OCI-LY3 (cell line): ENCODE results near the gene SLC12A1.
A peak's percentile ranks its signal among the peaks of the same experiment; 100 is the strongest.
"Not testable (repeated sequence)": the region's sequence is repeated elsewhere in the genome, so short reads cannot be mapped to it uniquely, and the experiment has no call there.

Experiments
- H2AFZ ChIP-seq: fragments of 200-600, 300-600 bp; shearing (Covaris generic); 2 replicates; pipeline ENCODE4 v1.6.0; 2014; ENCODE audit warnings: antibody characterized with exemption, low read depth, low read length
- H3K27ac ChIP-seq: fragments of 200-600, 300-600 bp; sonication (generic); 2 replicates; pipeline ENCODE4 v1.5.1; 2014; ENCODE audit warnings: mild to moderate bottlenecking, low read length, moderate library complexity, mixed read lengths
- H3K27me3 ChIP-seq: fragments of 200-600, 300-600 bp; sonication (generic); 2 replicates; pipeline ENCODE4 v1.6.1; 2014; ENCODE audit warnings: low read depth, low read length, mixed read lengths
- H3K36me3 ChIP-seq: fragments of 200-600, 300-600 bp; sonication (generic); replicated peaks from 2 replicates; pipeline ENCODE3; 2014; ENCODE audit warnings: low read depth, low read length, mixed read lengths
- H3K4me1 ChIP-seq: fragments of 300-600, 200-600 bp; sonication (generic); 2 replicates; pipeline ENCODE4 v1.6.1; 2014; ENCODE audit warnings: low read length, mixed read lengths
- H3K4me2 ChIP-seq: fragments of 200-600, 300-600 bp; sonication (generic); 2 replicates; pipeline ENCODE4 v1.6.1; 2014; ENCODE audit warnings: low read length, mixed read lengths
- H3K4me3 ChIP-seq: fragments of 300-600, 200-600 bp; sonication (generic); 2 replicates; pipeline ENCODE4 v1.5.1; 2014; ENCODE audit warnings: antibody characterized with exemption, mild to moderate bottlenecking, low read length, moderate library complexity
- H3K79me2 ChIP-seq: fragments of 300-600, 200-600 bp; shearing (Covaris generic); 2 replicates; pipeline ENCODE4 v1.6.1; 2014; ENCODE audit warnings: mild to moderate bottlenecking, low read length, mixed read lengths
- H3K9ac ChIP-seq: fragments of 300-600, 200-600 bp; shearing (Covaris generic); 2 replicates; pipeline ENCODE4 v1.6.0; 2014; ENCODE audit warnings: mild to moderate bottlenecking, low read length, moderate library complexity
- H3K9me3 ChIP-seq: fragments of 200-600, 300-600 bp; shearing (Covaris generic); 2 replicates; pipeline ENCODE4 v1.6.1; 2014; ENCODE audit warnings: low read length, mixed read lengths; ENCODE audit not compliant: insufficient read depth
- H4K20me1 ChIP-seq: fragments of 200-600, 300-600 bp; sonication (generic); 2 replicates; pipeline ENCODE4 v1.6.1; 2016; ENCODE audit warnings: low read length, mixed read lengths; ENCODE audit not compliant: insufficient read depth
- EZH2phosphoT487 ChIP-seq: fragments of 200-600 bp; shearing (Covaris generic); IDR thresholded peaks from 2 replicates; pipeline ENCODE4 v1.6.1; 2018; ENCODE audit warnings: antibody characterized with exemption, mixed run types, low read depth
- TF ChIP-seq, protein P1 (sequence below): fragments of 200-600, 300-600 bp; sonication (generic); IDR thresholded peaks from 2 replicates; pipeline ENCODE4 v1.5.1; 2014; ENCODE audit warnings: antibody characterized with exemption, low read length, low read depth

Gene SLC12A1

DNA sequence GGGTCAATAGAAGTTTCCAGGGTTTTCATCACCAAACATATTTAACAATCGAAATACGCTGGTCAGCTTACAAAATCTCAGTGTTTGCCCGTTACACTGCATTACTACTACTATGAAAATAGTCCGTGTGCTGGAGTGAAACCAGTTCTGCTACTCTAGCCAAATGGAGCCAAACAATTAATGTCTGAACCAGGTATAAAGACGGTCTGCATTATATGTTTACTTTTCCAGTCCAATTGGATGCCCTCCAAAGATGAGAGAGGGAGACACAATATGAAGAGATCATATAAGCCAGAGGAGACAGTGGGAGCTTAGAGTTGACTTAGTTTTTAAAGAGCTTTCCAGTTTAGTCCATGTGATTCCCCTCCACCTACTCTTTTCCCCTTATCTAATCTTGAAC is 118.8 kb downstream of the SLC12A1 start:
- no peak for TF ChIP-seq EZH2phosphoT487
- TF ChIP-seq, protein P1, sequence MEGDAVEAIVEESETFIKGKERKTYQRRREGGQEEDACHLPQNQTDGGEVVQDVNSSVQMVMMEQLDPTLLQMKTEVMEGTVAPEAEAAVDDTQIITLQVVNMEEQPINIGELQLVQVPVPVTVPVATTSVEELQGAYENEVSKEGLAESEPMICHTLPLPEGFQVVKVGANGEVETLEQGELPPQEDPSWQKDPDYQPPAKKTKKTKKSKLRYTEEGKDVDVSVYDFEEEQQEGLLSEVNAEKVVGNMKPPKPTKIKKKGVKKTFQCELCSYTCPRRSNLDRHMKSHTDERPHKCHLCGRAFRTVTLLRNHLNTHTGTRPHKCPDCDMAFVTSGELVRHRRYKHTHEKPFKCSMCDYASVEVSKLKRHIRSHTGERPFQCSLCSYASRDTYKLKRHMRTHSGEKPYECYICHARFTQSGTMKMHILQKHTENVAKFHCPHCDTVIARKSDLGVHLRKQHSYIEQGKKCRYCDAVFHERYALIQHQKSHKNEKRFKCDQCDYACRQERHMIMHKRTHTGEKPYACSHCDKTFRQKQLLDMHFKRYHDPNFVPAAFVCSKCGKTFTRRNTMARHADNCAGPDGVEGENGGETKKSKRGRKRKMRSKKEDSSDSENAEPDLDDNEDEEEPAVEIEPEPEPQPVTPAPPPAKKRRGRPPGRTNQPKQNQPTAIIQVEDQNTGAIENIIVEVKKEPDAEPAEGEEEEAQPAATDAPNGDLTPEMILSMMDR, result no peak
- Histone ChIP-seq H4K20me1 (peaks cover 7% of the 10 kb centered on the region; the same call in 1 of the 2 replicates), H3K36me3 (peaks cover 11% of the 10 kb centered on the region), H3K9me3 (no peaks in the 10 kb centered on the region), H3K79me2 (peaks cover 7% of the 10 kb centered on the region), H3K4me1 (peaks cover 22% of the 10 kb centered on the region), H3K27me3 (no peaks in the 10 kb centered on the region), H3K4me3 (no peak overlapping the region), H3K27ac (no peak overlapping the region), H2AFZ (no peak overlapping the region), H3K9ac (no peak overlapping the region), H3K4me2 (no peak overlapping the region)

DNA sequence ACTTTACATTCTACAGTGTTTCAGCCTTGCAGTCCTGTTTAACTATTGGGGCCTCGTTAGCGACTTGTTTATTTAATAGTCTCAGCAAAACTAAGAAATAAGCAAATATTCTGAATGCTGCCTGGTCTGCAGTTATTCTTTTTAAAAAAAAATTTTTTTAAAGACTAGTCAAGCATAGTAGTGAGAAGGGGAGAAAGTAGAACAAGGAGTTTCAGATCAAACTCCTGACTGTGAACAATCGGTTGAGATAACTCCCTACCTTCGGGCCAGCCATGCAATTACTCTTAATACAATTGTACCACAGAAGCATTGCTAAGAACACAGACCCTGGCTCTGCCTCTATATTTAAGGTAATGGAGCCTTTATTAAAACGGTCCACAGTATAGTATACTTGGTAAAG is 119.3 kb downstream of the SLC12A1 start:
- Histone ChIP-seq H3K36me3 (peaks cover 11% of the 10 kb centered on the region), H3K4me3 (no peak overlapping the region), H3K9ac (no peak overlapping the region), H2AFZ (no peak overlapping the region), H4K20me1 (peaks cover 7% of the 10 kb centered on the region; the same call in 1 of the 2 replicates), H3K4me2 (no peak overlapping the region), H3K4me1 (peaks cover 27% of the 10 kb centered on the region), H3K79me2 (peaks cover 11% of the 10 kb centered on the region), H3K27ac (no peak overlapping the region), H3K27me3 (no peaks in the 10 kb centered on the region), H3K9me3 (no peaks in the 10 kb centered on the region)
- TF ChIP-seq, protein P1, result no peak
- TF ChIP-seq EZH2phosphoT487, result no peak

DNA sequence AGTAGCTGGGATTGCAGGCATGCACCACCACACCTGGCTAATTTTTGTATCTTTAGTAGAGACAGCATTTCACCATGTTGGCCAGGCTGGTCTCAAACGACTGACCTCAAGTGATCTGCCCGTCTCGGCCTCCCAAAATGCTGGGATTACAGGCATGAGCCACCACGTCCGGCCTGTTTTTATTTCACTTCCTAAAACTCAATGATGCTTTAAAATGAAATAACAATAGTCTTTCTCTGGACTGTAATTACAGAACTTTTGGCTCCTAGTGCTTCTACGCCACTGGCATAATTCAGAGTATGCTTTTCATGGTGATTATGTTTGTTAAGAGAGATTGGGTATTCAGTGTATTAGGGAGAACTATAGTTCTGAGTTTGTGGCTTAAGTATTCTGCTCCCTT is 120.1 kb downstream of the SLC12A1 start:
- not testable (repeated sequence) for H4K20me1 ChIP-seq, H3K4me3 ChIP-seq, H3K27ac ChIP-seq, H2AFZ ChIP-seq, H3K27me3 ChIP-seq, H3K9ac ChIP-seq, H3K9me3 ChIP-seq
- peak overlapping the region; percentile 26; the same call in 1 of the 2 replicates for H3K4me2 ChIP-seq
- H3K36me3 ChIP-seq, result peaks cover 11% of the 10 kb centered on the region
- peaks cover 18% of the 10 kb centered on the region for H3K79me2 ChIP-seq
- H3K4me1 ChIP-seq, result peaks cover 27% of the 10 kb centered on the region

DNA sequence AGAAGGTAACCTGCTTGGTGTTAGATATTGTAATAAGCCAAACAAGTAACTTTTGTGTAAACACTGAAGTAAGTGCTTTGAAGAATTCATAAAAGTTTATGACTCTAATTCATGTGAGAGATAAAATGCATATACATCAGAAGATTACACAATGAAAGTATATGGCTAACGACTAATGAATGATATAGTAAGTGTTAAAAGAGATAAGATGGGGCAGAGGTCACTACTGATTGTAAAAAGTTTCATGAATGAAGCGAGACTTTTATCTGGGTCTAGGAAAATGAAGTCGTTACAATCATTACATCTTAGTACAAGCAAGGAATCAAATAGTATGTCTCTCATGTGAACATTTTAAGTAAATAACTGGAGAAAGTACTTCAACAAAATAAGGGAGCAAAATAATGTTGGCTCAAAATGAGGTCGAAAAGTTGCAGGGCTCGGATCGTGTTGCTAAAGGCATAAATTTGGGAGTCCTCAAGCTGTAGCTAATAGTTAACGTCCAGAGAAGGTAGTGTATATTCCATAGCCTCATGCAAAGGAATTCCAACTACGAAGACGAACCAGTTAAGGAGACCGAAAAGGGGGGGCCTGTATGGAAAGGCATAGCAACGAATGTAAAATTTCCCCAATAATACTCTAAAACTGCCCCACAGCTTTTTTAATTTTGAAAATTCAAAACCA is 124.1 kb downstream of the SLC12A1 start:
- H4K20me1 ChIP-seq, result peaks cover 18% of the 10 kb centered on the region; the same call in 1 of the 2 replicates
- peak overlapping the region; percentile 95 for H3K4me3 ChIP-seq
- H3K9ac ChIP-seq, result peak overlapping the region; percentile 97
- H3K79me2 ChIP-seq, result peaks cover 53% of the 10 kb centered on the region
- no peak overlapping the region for H2AFZ ChIP-seq
- H3K27me3 ChIP-seq, result no peaks in the 10 kb centered on the region
- H3K27ac ChIP-seq, result peak overlapping the region; percentile 82; the same call in 1 of the 2 replicates
- TF ChIP-seq, protein P1, result no peak
- no peak for TF ChIP-seq EZH2phosphoT487
- H3K9me3 ChIP-seq, result no peaks in the 10 kb centered on the region
- peaks cover 29% of the 10 kb centered on the region for H3K36me3 ChIP-seq
- H3K4me2 ChIP-seq, result peak overlapping the region; percentile 81
- peaks cover 39% of the 10 kb centered on the region for H3K4me1 ChIP-seq
